Activated CD8-positive, alpha-beta memory T cell treated with anti-CD3 and anti-CD28 coated beads, Interleukin-2, amount 50 U/mL, for 48 hours (primary cell): ENCODE results near the gene OR2L8.

Experiments used
- DNase-seq: peaks from one replicate; pipeline ENCODE4 v3.0.0-alpha.2; 2020

OR2L8 gene

DNA sequence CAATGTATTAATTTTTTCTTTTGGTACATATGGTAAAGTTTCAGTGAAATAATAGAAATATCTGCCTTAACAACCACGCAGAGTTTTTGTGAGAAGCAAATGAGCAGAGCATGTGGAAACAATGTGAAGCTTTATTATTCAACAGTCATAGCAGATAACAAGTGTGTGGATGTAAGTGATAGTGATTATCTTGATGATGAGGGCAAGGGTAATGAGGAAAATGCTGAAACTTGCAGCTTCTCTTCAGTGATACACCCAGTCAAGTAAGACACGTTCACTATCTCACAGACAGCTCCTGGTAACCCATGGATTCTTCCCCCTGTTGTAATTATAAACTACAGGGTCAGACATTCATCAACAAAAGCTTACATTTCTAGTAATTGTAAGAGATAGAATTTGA lies 50.2 kb downstream of the OR2L8 start:
- no peak for DNase-seq
